ENCODE results near the gene ZNF865. TPM values are rescaled to one million over a fixed set of nuclear protein-coding genes. Genes with fewer than 3 reads are reported as not detected.

ZNF865 gene
- total RNA-seq, 1 experiment from 2014 or later: 21.7 TPM

DNA sequence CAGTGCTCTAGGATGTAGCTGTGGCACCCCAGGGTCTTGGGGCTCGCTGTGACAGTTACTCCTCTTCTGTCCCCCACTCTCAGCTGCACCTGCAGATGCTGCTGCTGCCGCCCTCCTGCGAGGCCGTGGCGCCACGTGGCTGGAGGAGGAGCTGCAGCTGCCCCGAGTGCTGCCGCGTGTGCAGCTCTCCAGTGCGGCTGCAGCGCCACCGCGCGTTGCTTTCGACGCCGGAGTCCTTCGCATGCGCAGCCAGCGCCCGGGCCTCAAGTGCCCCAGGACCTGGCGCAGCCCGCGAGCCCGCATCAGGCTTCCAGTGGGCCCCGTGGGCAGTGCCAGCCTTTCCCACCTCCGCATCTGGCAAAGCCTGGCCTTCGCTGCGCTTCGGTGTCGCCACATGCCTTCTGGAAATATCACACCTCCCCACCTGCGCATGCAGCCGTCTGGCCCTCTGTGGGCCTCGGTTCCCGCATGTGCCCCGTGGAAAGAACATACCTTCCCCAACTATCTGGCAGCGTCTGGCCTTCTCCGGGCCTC, 34.7 kb downstream of the ZNF865 start (continued):
- TF ChIP-seq, protein P1, sequence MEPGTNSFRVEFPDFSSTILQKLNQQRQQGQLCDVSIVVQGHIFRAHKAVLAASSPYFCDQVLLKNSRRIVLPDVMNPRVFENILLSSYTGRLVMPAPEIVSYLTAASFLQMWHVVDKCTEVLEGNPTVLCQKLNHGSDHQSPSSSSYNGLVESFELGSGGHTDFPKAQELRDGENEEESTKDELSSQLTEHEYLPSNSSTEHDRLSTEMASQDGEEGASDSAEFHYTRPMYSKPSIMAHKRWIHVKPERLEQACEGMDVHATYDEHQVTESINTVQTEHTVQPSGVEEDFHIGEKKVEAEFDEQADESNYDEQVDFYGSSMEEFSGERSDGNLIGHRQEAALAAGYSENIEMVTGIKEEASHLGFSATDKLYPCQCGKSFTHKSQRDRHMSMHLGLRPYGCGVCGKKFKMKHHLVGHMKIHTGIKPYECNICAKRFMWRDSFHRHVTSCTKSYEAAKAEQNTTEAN (CRISPR knock-in tag; IDR thresholded peaks at IDR 0.05): peak; percentile 89
- peak; percentile 95 for TF ChIP-seq SMAD3 (CRISPR knock-in tag; IDR thresholded peaks at IDR 0.05; ENCODE audit: borderline replicate concordance)
- TF ChIP-seq, protein P2, sequence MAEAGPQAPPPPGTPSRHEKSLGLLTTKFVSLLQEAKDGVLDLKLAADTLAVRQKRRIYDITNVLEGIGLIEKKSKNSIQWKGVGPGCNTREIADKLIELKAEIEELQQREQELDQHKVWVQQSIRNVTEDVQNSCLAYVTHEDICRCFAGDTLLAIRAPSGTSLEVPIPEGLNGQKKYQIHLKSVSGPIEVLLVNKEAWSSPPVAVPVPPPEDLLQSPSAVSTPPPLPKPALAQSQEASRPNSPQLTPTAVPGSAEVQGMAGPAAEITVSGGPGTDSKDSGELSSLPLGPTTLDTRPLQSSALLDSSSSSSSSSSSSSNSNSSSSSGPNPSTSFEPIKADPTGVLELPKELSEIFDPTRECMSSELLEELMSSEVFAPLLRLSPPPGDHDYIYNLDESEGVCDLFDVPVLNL (CRISPR knock-in tag; IDR thresholded peaks at IDR 0.05; ENCODE audit: borderline replicate concordance, low read depth): peak; percentile 77
- TF ChIP-seq FOXK1 (CRISPR knock-in tag; IDR thresholded peaks at IDR 0.05): peak; percentile 92
- TF ChIP-seq ZNF121 (CRISPR knock-in tag; IDR thresholded peaks at IDR 0.05): peak; percentile 72; the same call in 1 of the 2 replicates
- peak; percentile 80 for TF ChIP-seq NR1H2 (CRISPR knock-in tag; IDR thresholded peaks at IDR 0.05)
- TF ChIP-seq TEAD4 (CRISPR knock-in tag; IDR thresholded peaks at IDR 0.05): peak; percentile 94
- 0 out of 2 replicates have a peak, but pooled peaks have one; percentile 78 for TF ChIP-seq IRF2 (CRISPR knock-in tag; IDR thresholded peaks at IDR 0.05; ENCODE audit: borderline replicate concordance, low read depth)
- peak; percentile 91 for TF ChIP-seq ETV6 (CRISPR knock-in tag; IDR thresholded peaks at IDR 0.05)
- TF ChIP-seq MXD4 (CRISPR knock-in tag; IDR thresholded peaks at IDR 0.05; ENCODE audit: borderline replicate concordance): no peak
- no peak for TF ChIP-seq NFATC4 (CRISPR knock-in tag; IDR thresholded peaks at IDR 0.05)
- peak; percentile 87 for TF ChIP-seq TP53 (CRISPR knock-in tag; IDR thresholded peaks at IDR 0.05)
- peak; percentile 87 for TF ChIP-seq ZNF232 (CRISPR knock-in tag; IDR thresholded peaks at IDR 0.05)
- TF ChIP-seq, protein P3, sequence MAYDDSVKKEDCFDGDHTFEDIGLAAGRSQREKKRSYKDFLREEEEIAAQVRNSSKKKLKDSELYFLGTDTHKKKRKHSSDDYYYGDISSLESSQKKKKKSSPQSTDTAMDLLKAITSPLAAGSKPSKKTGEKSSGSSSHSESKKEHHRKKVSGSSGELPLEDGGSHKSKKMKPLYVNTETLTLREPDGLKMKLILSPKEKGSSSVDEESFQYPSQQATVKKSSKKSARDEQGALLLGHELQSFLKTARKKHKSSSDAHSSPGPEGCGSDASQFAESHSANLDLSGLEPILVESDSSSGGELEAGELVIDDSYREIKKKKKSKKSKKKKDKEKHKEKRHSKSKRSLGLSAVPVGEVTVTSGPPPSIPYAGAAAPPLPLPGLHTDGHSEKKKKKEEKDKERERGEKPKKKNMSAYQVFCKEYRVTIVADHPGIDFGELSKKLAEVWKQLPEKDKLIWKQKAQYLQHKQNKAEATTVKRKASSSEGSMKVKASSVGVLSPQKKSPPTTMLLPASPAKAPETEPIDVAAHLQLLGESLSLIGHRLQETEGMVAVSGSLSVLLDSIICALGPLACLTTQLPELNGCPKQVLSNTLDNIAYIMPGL (CRISPR knock-in tag; IDR thresholded peaks at IDR 0.05): peak; percentile 44
- TF ChIP-seq, protein P4, sequence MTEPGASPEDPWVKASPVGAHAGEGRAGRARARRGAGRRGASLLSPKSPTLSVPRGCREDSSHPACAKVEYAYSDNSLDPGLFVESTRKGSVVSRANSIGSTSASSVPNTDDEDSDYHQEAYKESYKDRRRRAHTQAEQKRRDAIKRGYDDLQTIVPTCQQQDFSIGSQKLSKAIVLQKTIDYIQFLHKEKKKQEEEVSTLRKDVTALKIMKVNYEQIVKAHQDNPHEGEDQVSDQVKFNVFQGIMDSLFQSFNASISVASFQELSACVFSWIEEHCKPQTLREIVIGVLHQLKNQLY (CRISPR knock-in tag; IDR thresholded peaks at IDR 0.05): 0 out of 2 replicates have a peak, but pooled peaks have one; percentile 40
- TF ChIP-seq ZNF416 (CRISPR knock-in tag; IDR thresholded peaks at IDR 0.05): no peak
- peak; percentile 95 for TF ChIP-seq ZNF219 (CRISPR knock-in tag; IDR thresholded peaks at IDR 0.05; ENCODE audit: borderline replicate concordance)
- no peak for TF ChIP-seq ZNF423 (CRISPR knock-in tag; IDR thresholded peaks at IDR 0.05)
- TF ChIP-seq SP1 (CRISPR knock-in tag; conservative IDR thresholded peaks at IDR 0.05): no peak
- TF ChIP-seq, protein P5, sequence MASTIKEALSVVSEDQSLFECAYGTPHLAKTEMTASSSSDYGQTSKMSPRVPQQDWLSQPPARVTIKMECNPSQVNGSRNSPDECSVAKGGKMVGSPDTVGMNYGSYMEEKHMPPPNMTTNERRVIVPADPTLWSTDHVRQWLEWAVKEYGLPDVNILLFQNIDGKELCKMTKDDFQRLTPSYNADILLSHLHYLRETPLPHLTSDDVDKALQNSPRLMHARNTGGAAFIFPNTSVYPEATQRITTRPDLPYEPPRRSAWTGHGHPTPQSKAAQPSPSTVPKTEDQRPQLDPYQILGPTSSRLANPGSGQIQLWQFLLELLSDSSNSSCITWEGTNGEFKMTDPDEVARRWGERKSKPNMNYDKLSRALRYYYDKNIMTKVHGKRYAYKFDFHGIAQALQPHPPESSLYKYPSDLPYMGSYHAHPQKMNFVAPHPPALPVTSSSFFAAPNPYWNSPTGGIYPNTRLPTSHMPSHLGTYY (CRISPR knock-in tag; IDR thresholded peaks at IDR 0.05): no peak
- TF ChIP-seq PRRX2 (CRISPR knock-in tag; IDR thresholded peaks at IDR 0.05): no peak
- TF ChIP-seq, protein P6, sequence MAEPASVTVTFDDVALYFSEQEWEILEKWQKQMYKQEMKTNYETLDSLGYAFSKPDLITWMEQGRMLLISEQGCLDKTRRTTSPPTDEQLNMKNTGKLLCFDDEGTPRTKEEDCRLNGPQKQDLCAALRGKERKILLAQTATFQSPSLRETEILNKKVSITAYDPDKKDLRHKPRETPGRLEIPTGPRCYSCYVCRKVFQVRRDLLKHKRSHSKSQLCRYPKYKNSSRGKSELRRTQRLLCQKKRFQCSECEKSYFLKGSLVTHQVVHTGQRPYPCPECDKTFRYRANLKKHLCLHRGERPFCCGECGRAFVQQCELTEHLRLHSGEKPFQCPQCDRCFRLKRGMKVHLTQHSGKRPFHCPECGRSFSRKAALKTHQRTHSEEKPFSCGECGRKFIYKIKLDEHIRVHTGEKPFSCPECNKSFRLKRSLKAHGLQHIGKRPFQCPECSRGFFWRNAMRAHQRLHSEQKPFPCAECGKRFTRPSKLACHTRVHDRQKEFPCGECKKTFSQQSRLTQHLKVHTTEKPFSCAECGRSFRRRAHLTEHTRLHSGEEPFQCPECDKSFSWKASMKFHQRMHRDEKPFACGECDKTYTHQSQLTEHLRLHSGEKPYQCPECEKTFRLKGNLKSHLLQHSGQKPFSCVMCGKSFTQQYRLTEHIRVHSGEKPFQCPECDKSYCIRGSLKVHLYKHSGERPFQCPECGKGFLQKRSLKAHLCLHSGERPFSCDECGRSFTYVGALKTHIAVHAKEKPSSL (CRISPR knock-in tag; conservative IDR thresholded peaks at IDR 0.05): no peak
- TF ChIP-seq, protein P7, sequence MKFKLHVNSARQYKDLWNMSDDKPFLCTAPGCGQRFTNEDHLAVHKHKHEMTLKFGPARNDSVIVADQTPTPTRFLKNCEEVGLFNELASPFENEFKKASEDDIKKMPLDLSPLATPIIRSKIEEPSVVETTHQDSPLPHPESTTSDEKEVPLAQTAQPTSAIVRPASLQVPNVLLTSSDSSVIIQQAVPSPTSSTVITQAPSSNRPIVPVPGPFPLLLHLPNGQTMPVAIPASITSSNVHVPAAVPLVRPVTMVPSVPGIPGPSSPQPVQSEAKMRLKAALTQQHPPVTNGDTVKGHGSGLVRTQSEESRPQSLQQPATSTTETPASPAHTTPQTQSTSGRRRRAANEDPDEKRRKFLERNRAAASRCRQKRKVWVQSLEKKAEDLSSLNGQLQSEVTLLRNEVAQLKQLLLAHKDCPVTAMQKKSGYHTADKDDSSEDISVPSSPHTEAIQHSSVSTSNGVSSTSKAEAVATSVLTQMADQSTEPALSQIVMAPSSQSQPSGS (CRISPR knock-in tag; IDR thresholded peaks at IDR 0.05; ENCODE audit: borderline replicate concordance, low read depth): peak; percentile 89; the same call in 1 of the 2 replicates
- TF ChIP-seq EMX1 (CRISPR knock-in tag; IDR thresholded peaks at IDR 0.05): no peak
- TF ChIP-seq CREB1 (CRISPR knock-in tag; IDR thresholded peaks at IDR 0.05): peak; percentile 89
- peak; percentile 67; the same call in 1 of the 2 replicates for TF ChIP-seq MYBL2 (CRISPR knock-in tag; IDR thresholded peaks at IDR 0.05)
